ENCODE measurements around the gene GSC2.

GSC2 gene

GRCh38 chr22:19172213-19173046 lies 22.3 kb upstream of the GSC2 start:
- H3K4me3 ChIP-seq (ENCODE audit: low read depth, low read length), result peak overlapping the region; percentile 95
- no peak for TF ChIP-seq CTCF (IDR thresholded peaks at IDR 0.05; ENCODE audit: low read depth, low read length)

- H3K4me3 ChIP-seq (ENCODE audit: low read depth, low read length), result no peak overlapping the region
Observed at GRCh38 chr22:19169947-19170318, 19.8 kb upstream of the GSC2 start.

GRCh38 chr22:19169002-19169946 lies 19.2 kb upstream of the GSC2 start:
- TF ChIP-seq CTCF (IDR thresholded peaks at IDR 0.05; ENCODE audit: low read depth, low read length), result no peak
- peak overlapping the region; percentile 16; the same call in 1 of the 2 replicates for H3K4me3 ChIP-seq (ENCODE audit: low read depth, low read length)

More at GRCh38 chr22:19169947-19170318, 19.8 kb upstream of the GSC2 start:
- no peak for TF ChIP-seq CTCF (IDR thresholded peaks at IDR 0.05; ENCODE audit: low read depth, low read length)

- no peak overlapping the region for H3K4me3 ChIP-seq (ENCODE audit: low read depth, low read length)
Observed at GRCh38 chr22:19168088-19168890, 18.2 kb upstream of the GSC2 start.

GRCh38 chr22:19167106-19167869 lies 17.2 kb upstream of the GSC2 start:
- no peak overlapping the region for H3K4me3 ChIP-seq (ENCODE audit: low read depth, low read length)
- TF ChIP-seq CTCF (IDR thresholded peaks at IDR 0.05; ENCODE audit: low read depth, low read length), result no peak

More at GRCh38 chr22:19168088-19168890, 18.2 kb upstream of the GSC2 start:
- TF ChIP-seq CTCF (IDR thresholded peaks at IDR 0.05; ENCODE audit: low read depth, low read length), result no peak

GRCh38 chr22:19166421-19166820 lies 16.3 kb upstream of the GSC2 start:
- no peak overlapping the region for H3K4me3 ChIP-seq (ENCODE audit: low read depth, low read length)
- TF ChIP-seq CTCF (IDR thresholded peaks at IDR 0.05; ENCODE audit: low read depth, low read length), result no peak
